ENCODE data around the gene CDH26.

- TF ChIP-seq POLR2A (IDR thresholded peaks at IDR 0.05; ENCODE audit: low read depth, low read length) (no peak), POLR2AphosphoS5 (IDR thresholded peaks at IDR 0.05; ENCODE audit: low read length) (no peak), RB1 (IDR thresholded peaks at IDR 0.05; ENCODE audit: borderline replicate concordance) (no peak), FOXK2 (IDR thresholded peaks at IDR 0.05) (no peak), EZH2 (IDR thresholded peaks at IDR 0.05; ENCODE audit: borderline replicate concordance, control insufficient read depth, low read depth, low read length) (no peak), ELK1 (IDR thresholded peaks at IDR 0.05; ENCODE audit: low read depth, low read length) (no peak), CBX5 (IDR thresholded peaks at IDR 0.05; ENCODE audit: low read depth) (no peak), CBFB (IDR thresholded peaks at IDR 0.05; ENCODE audit: low read depth) (no peak), EP300 (IDR thresholded peaks at IDR 0.05; ENCODE audit: borderline replicate concordance in 1 of 2, control insufficient read depth in 1 of 2, low read depth in 2 of 2, low read length in 2 of 2) (no peak), REST (IDR thresholded peaks at IDR 0.05; ENCODE audit: low read depth, low read length) (no peak), CHD2 (IDR thresholded peaks at IDR 0.05; ENCODE audit: borderline replicate concordance, low read depth, low read length) (no peak), NFIC (IDR thresholded peaks at IDR 0.05; ENCODE audit: low read depth, low read length) (no peak), CEBPB (IDR thresholded peaks at IDR 0.05; ENCODE audit: borderline replicate concordance in 1 of 2, low read depth in 2 of 2, low read length in 2 of 2) (no peak)
These were observed 64.6 kb downstream of the CDH26 start for GRCh38 chr20:60022849-60023248.
